Sciatic nerve (tissue), 2 donors: ENCODE measurements around the gene PKDREJ. TPM values are rescaled to one million over a fixed set of nuclear protein-coding genes. Genes with fewer than 3 reads are reported as not detected.

Source experiments
- ATAC-seq: fragments of 200-7000 bp; cut with Tn5 transposase; one replicate; pipeline ENCODE4 v1.9.1; 2020; ENCODE audit warnings: mild to moderate bottlenecking, moderate library complexity
- DNase-seq: peaks from one replicate; pipeline ENCODE4 v3.0.0-alpha.2; 2020; ENCODE audit warnings: low spot score
- intact Hi-C: fragments of 100-400 bp; cut with DNase I; formaldehyde crosslinking; loops from one replicate; pipeline ENCODE4 v1.14.2; 2022
- total RNA-seq: library from RNA; stranded (reverse); fragmentation: NEBNext Ultra II Directional; extraction: Animal tissue kit (Norgen Biotek cat#: 25700); gene quantifications from one replicate; pipeline ENCODE4 v1.2.1, GENCODE V29; 2021
- donor health status: DM: no; HTN: no; CAD: no.
- donor health status: DM: no; HTN: no; CAD: no.

Gene PKDREJ
- total RNA-seq, 1 donor from 2014 or later, result 0.18 TPM

GRCh38 chr22:46245511-46245910, 17.6 kb downstream of the PKDREJ start:
- no peak for DNase-seq
- intact Hi-C loops, result no loop called here
- peak; percentile 52 for ATAC-seq

GRCh38 chr22:46244771-46245170, 18.4 kb downstream of the PKDREJ start:
- no peak for ATAC-seq
- DNase-seq, result no peak
- intact Hi-C loops, result no loop called here

- DNase-seq, result no peak
- intact Hi-C loops, result no loop called here
- ATAC-seq, result no peak
Measured at GRCh38 chr22:46242076-46242475, 21.1 kb downstream of the PKDREJ start.

- DNase-seq (no peak), ATAC-seq (no peak)
- intact Hi-C loops, result no loop called here
Measured at GRCh38 chr22:46241396-46242007, 21.6 kb downstream of the PKDREJ start.

GRCh38 chr22:46240907-46241306, 22.2 kb downstream of the PKDREJ start:
- ATAC-seq (no peak), DNase-seq (no peak)
- intact Hi-C loops, result no loop called here

- intact Hi-C loops, result no loop called here
- ATAC-seq (no peak), DNase-seq (no peak)
Measured at GRCh38 chr22:46240506-46240905, 22.6 kb downstream of the PKDREJ start.

- intact Hi-C loops, result no loop called here
- no peak for ATAC-seq
- no peak for DNase-seq
Measured at GRCh38 chr22:46240073-46240472, 23.1 kb downstream of the PKDREJ start.

GRCh38 chr22:46239261-46240048, 23.7 kb downstream of the PKDREJ start:
- intact Hi-C loops, result no loop called here

GRCh38 chr22:46238541-46238940, 24.6 kb downstream of the PKDREJ start:
- ATAC-seq (no peak), DNase-seq (no peak)
- intact Hi-C loops, result no loop called here

More at GRCh38 chr22:46239261-46240048, 23.7 kb downstream of the PKDREJ start:
- ATAC-seq (no peak), DNase-seq (no peak)

- ATAC-seq (no peak), DNase-seq (no peak)
- intact Hi-C loops, result no loop called here
Measured at GRCh38 chr22:46237453-46238124, 25.6 kb downstream of the PKDREJ start.

GRCh38 chr22:46234969-46235368, 28.2 kb downstream of the PKDREJ start:
- ATAC-seq (no peak), DNase-seq (no peak)
- intact Hi-C loops, result loop anchor here (5.0 kb wide), 1 partner anchor 878 kb away; no protein-coding TSS in a partner anchor

GRCh38 chr22:46233231-46233630, 29.9 kb downstream of the PKDREJ start:
- DNase-seq (no peak), ATAC-seq (peak; percentile 79)
- intact Hi-C loops, result loop anchor here (5.0 kb wide), 1 partner anchor 876 kb away; no protein-coding TSS in a partner anchor

- DNase-seq, result no peak
- intact Hi-C loops, result loop anchor here (5.0 kb wide), 1 partner anchor 873 kb away; no protein-coding TSS in a partner anchor
- no peak for ATAC-seq
Measured at GRCh38 chr22:46230262-46230901, 32.8 kb downstream of the PKDREJ start.

GRCh38 chr22:46229701-46230100, 33.4 kb downstream of the PKDREJ start:
- ATAC-seq (no peak), DNase-seq (no peak)
- intact Hi-C loops, result loop anchor here (5.0 kb wide), 1 partner anchor 872 kb away; no protein-coding TSS in a partner anchor

- DNase-seq (no peak), ATAC-seq (no peak)
- intact Hi-C loops, result no loop called here
Measured at GRCh38 chr22:46226577-46226976, 36.6 kb downstream of the PKDREJ start.

- intact Hi-C loops, result no loop called here
- no peak for ATAC-seq
- no peak for DNase-seq
Measured at GRCh38 chr22:46225631-46226030, 37.5 kb downstream of the PKDREJ start.

GRCh38 chr22:46224898-46225290, 38.2 kb downstream of the PKDREJ start:
- intact Hi-C loops, result no loop called here
- ATAC-seq, result peak; percentile 38

GRCh38 chr22:46224044-46224897, 38.9 kb downstream of the PKDREJ start:
- ATAC-seq (peak; percentile 15), DNase-seq (no peak)
- intact Hi-C loops, result no loop called here

More at GRCh38 chr22:46224898-46225290, 38.2 kb downstream of the PKDREJ start:
- no peak for DNase-seq
